Transverse colon (tissue), 4 donors: ENCODE results near the gene PRDM1.

ENCODE experiments used
- CTCF ChIP-seq, 5 experiments: fragments of 200-600 bp in 3 of 5; fragments of 450-650 bp in 2 of 5; sonication (generic) in 3 of 5; IDR thresholded peaks; 1 replicate in 2 of 5; 2 replicates in 3 of 5; pipeline ENCODE4 v1.5.1; 2016 to 2017; ENCODE audit warnings: antibody characterized with exemption in 5 of 5, inconsistent platforms in 3 of 5, mild to moderate bottlenecking in 2 of 5, moderate library complexity in 1 of 5
- POLR2A ChIP-seq: fragments of 450-650 bp; IDR thresholded peaks from one replicate; pipeline ENCODE4 v1.6.1; 2016; ENCODE audit warnings: antibody characterized with exemption, mild to moderate bottlenecking, moderate library complexity
- POLR2AphosphoS5 ChIP-seq, 3 donors: sonication (generic); formaldehyde crosslinking; IDR thresholded peaks; one replicate each; pipeline ENCODE4 v1.6.1; 2016; ENCODE audit warnings: antibody characterized with exemption in 3 of 3

GRCh38 chr6:106113256-106113959 lies 27.3 kb downstream of the PRDM1 start:
- TF ChIP-seq POLR2A (no peak), CTCF (IDR thresholded peaks at IDR 0.05) (no peak), POLR2AphosphoS5 (IDR thresholded peaks at IDR 0.05) (no peak)
